RWPE2 (cell line): Measurements from ENCODE around the gene SETDB2.

Source experiments
- ATAC-seq: fragments of 200-7000 bp; cut with Tn5 transposase; 3 replicates; pipeline ENCODE4 v1.9.1; 2021; ENCODE audit warnings: low read depth
- DNase-seq: peaks from one replicate; pipeline ENCODE4 v3.0.0-alpha.2; 2020; ENCODE audit warnings: low spot score
- H3K27ac ChIP-seq: fragments of 450-650 bp; 2 replicates; pipeline ENCODE4 v1.5.1; 2017; ENCODE audit warnings: mild to moderate bottlenecking; ENCODE audit not compliant: poor library complexity, severe bottlenecking
- H3K27me3 ChIP-seq: fragments of 250-450 bp; sonication (Bioruptor Pico); 2 replicates; pipeline ENCODE4 v1.5.1; 2021; ENCODE audit warnings: mild to moderate bottlenecking, moderate library complexity; ENCODE audit not compliant: insufficient read depth, poor library complexity, severe bottlenecking
- H3K36me3 ChIP-seq: fragments of 250-450 bp; sonication (Bioruptor Pico); 2 replicates; pipeline ENCODE4 v1.5.1; 2020; ENCODE audit warnings: low read depth, mild to moderate bottlenecking, moderate library complexity
- H3K4me1 ChIP-seq: fragments of 250-450 bp; sonication (Bioruptor Pico); 2 replicates; pipeline ENCODE4 v1.5.1; 2021; ENCODE audit warnings: mild to moderate bottlenecking, moderate library complexity; ENCODE audit not compliant: insufficient read depth, poor library complexity, severe bottlenecking
- H3K4me3 ChIP-seq: fragments of 250-450 bp; sonication (Bioruptor Pico); 2 replicates; pipeline ENCODE4 v1.5.1; 2021; ENCODE audit warnings: mild to moderate bottlenecking, moderate library complexity; ENCODE audit not compliant: severe bottlenecking
- H3K9me3 ChIP-seq: fragments of 250-450 bp; sonication (Bioruptor Pico); 2 replicates; pipeline ENCODE4 v1.5.1; 2021; ENCODE audit warnings: mild to moderate bottlenecking, moderate library complexity; ENCODE audit not compliant: severe bottlenecking
- TF ChIP-seq, protein P1 (sequence below): fragments of 450-650 bp; IDR thresholded peaks from one replicate; pipeline ENCODE4 v1.5.1; 2017; ENCODE audit warnings: mild to moderate bottlenecking, moderate library complexity; ENCODE audit not compliant: poor library complexity, severe bottlenecking

SETDB2 gene

GRCh38 chr13:49456156-49456555, 12.1 kb downstream of the SETDB2 start:
- DNase-seq, result no peak
- TF ChIP-seq, protein P1, sequence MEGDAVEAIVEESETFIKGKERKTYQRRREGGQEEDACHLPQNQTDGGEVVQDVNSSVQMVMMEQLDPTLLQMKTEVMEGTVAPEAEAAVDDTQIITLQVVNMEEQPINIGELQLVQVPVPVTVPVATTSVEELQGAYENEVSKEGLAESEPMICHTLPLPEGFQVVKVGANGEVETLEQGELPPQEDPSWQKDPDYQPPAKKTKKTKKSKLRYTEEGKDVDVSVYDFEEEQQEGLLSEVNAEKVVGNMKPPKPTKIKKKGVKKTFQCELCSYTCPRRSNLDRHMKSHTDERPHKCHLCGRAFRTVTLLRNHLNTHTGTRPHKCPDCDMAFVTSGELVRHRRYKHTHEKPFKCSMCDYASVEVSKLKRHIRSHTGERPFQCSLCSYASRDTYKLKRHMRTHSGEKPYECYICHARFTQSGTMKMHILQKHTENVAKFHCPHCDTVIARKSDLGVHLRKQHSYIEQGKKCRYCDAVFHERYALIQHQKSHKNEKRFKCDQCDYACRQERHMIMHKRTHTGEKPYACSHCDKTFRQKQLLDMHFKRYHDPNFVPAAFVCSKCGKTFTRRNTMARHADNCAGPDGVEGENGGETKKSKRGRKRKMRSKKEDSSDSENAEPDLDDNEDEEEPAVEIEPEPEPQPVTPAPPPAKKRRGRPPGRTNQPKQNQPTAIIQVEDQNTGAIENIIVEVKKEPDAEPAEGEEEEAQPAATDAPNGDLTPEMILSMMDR, result no peak
- no peaks in the 10 kb centered on the region for H3K9me3 ChIP-seq
- peaks cover 8% of the 10 kb centered on the region for H3K36me3 ChIP-seq
- H3K4me1 ChIP-seq, result peaks cover 7% of the 10 kb centered on the region
- no peak for ATAC-seq
- no peak overlapping the region for H3K4me3 ChIP-seq
- H3K27ac ChIP-seq, result no peak overlapping the region
- H3K27me3 ChIP-seq, result no peaks in the 10 kb centered on the region

DNA sequence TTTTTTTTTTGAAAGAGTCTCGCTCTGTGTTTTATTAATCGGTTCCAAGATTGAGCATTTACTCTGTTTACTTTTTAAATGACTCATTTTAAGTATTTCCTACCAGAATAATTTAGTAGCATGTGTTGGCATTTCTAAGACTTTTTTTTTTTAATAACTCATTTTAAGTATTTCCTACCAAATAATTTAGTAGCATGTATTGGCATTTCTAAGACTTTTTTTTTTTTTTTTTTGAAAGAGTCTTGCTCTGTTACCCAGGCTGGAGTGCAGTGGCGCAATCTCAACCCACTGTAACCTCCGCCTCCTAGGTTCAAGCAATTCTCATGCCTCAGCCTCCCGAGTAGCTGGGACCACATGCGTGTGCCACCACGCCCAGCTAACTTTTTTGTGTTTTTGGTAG, 13.1 kb downstream of the SETDB2 start:
- Histone ChIP-seq H3K4me3 (no peak overlapping the region), H3K27ac (no peak overlapping the region), H3K36me3 (peaks cover 12% of the 10 kb centered on the region), H3K27me3 (no peaks in the 10 kb centered on the region), H3K9me3 (no peaks in the 10 kb centered on the region), H3K4me1 (peaks cover 7% of the 10 kb centered on the region)
- ATAC-seq (no peak), DNase-seq (no peak)
- TF ChIP-seq, protein P1, result no peak

GRCh38 chr13:49459580-49459979, 15.5 kb downstream of the SETDB2 start:
- no peak overlapping the region for H3K27ac ChIP-seq
- peaks cover 7% of the 10 kb centered on the region for H3K4me1 ChIP-seq
- DNase-seq, result no peak
- no peaks in the 10 kb centered on the region for H3K27me3 ChIP-seq
- TF ChIP-seq, protein P1, result no peak
- H3K9me3 ChIP-seq, result peaks cover 4% of the 10 kb centered on the region
- H3K4me3 ChIP-seq, result no peak overlapping the region
- ATAC-seq, result no peak
- peaks cover 30% of the 10 kb centered on the region for H3K36me3 ChIP-seq

GRCh38 chr13:49464085-49464484, 20.0 kb downstream of the SETDB2 start:
- Histone ChIP-seq H3K4me3 (no peak overlapping the region), H3K4me1 (no peaks in the 10 kb centered on the region), H3K36me3 (peaks cover 41% of the 10 kb centered on the region), H3K9me3 (peaks cover 4% of the 10 kb centered on the region), H3K27me3 (no peaks in the 10 kb centered on the region), H3K27ac (no peak overlapping the region)
- TF ChIP-seq, protein P1, result no peak
- DNase-seq, result no peak
- no peak for ATAC-seq

- peaks cover 41% of the 10 kb centered on the region for H3K36me3 ChIP-seq
- DNase-seq (no peak), ATAC-seq (no peak)
- H3K27me3 ChIP-seq, result no peaks in the 10 kb centered on the region
- TF ChIP-seq, protein P1, result no peak
- H3K4me1 ChIP-seq, result no peaks in the 10 kb centered on the region
- H3K9me3 ChIP-seq, result peaks cover 4% of the 10 kb centered on the region
- no peak overlapping the region for H3K27ac ChIP-seq
- H3K4me3 ChIP-seq, result no peak overlapping the region
Measured at GRCh38 chr13:49464621-49465325, 20.7 kb downstream of the SETDB2 start.
